Measurements from ENCODE around the gene KIF15.

Gene KIF15

DNA sequence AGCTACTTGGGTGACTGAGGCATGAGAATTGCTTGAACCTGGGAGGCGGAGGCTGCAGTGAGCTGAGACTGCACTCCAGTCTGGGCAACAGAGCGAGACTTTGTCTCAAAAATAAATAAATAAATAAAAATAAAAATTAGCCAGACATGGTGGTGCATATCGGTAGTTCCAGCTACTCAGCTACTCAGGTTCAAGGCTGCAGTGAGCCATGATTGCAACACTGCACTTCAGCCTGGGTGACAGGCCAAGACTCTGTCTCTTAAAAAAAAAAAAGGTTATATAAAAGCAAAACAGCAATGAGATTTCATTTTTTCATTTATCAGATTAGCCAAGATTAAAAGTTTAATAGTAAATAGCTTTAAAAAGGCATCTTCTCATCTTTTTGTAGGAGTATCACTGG, 115.7 kb downstream of the KIF15 start:
- TF ChIP-seq, protein P1, sequence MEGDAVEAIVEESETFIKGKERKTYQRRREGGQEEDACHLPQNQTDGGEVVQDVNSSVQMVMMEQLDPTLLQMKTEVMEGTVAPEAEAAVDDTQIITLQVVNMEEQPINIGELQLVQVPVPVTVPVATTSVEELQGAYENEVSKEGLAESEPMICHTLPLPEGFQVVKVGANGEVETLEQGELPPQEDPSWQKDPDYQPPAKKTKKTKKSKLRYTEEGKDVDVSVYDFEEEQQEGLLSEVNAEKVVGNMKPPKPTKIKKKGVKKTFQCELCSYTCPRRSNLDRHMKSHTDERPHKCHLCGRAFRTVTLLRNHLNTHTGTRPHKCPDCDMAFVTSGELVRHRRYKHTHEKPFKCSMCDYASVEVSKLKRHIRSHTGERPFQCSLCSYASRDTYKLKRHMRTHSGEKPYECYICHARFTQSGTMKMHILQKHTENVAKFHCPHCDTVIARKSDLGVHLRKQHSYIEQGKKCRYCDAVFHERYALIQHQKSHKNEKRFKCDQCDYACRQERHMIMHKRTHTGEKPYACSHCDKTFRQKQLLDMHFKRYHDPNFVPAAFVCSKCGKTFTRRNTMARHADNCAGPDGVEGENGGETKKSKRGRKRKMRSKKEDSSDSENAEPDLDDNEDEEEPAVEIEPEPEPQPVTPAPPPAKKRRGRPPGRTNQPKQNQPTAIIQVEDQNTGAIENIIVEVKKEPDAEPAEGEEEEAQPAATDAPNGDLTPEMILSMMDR (conservative IDR thresholded peaks at IDR 0.05; ENCODE audit: control insufficient read depth, insufficient read depth, low read depth, low read length), result no peak
- no peak overlapping the region for H3K4me3 ChIP-seq (ENCODE audit: control insufficient read depth, low read depth, low read length)
- no peak for DNase-seq (ENCODE audit: low read depth)

DNA sequence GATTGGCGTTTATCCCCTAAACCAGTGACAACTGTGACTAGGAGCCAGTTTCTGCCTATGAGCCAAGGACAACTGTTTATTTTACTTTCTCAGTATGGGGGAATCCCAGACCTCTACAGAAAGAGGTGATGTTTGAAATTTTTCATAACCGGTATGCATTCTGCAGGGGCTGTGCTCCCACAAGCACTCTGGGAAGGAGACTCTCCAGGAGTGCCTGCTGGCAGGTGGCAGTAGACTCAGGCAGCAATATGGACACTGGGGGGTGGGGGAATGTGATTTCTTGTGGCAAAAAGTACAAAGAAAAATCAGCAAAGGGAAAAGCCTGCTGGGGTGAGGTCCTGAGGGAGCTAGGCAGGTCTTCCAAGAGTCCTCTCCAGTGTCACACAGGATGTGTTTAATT, 118.7 kb downstream of the KIF15 start:
- no peak overlapping the region for H3K4me3 ChIP-seq (ENCODE audit: control insufficient read depth, low read depth, low read length)

DNA sequence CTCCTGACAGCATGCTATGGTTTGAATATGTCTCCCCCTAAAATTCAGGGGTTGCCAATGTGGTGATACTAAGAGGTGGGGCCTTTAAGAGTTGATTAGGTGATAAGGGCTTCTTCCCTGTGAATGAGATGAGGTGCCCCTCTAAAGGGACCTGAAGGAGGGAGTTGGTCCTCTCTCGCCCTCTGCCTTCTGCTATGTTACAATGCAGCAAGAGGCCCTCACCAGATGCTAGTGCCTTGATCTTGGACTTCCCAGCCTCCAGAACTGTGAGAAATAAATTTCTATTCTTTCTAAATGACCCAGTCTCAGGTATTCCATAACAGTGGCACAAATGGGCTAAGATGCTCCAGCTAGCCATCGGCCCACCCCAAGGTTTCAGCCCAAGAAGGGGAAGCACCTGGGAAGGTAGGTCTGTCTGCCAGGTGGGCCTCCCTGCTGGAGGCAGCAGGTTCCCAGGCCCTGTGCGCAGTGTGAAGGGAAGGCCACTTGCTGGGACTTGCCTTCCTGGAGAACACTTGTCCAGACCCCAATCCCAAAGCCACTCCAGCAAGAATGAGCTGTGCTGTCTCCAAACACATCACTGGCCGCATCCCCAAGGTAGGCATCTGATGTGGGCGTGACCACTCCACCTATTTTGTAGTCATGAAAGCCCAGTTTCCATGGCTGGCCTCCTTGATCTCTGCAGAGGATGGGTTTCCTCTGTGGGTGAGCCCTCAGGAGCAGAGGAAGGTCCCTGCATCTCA, 121.8 kb downstream of the KIF15 start:
- TF ChIP-seq, protein P1 (conservative IDR thresholded peaks at IDR 0.05; ENCODE audit: control insufficient read depth, insufficient read depth, low read depth, low read length), result no peak
- H3K4me3 ChIP-seq (ENCODE audit: control insufficient read depth, low read depth, low read length), result no peak overlapping the region
- DNase-seq (ENCODE audit: low read depth), result peak; percentile 34

More for the DNA sequence above, 118.7 kb downstream of the KIF15 start:
- DNase-seq (ENCODE audit: low read depth), result no peak
- TF ChIP-seq, protein P1 (conservative IDR thresholded peaks at IDR 0.05; ENCODE audit: control insufficient read depth, insufficient read depth, low read depth, low read length), result no peak

DNA sequence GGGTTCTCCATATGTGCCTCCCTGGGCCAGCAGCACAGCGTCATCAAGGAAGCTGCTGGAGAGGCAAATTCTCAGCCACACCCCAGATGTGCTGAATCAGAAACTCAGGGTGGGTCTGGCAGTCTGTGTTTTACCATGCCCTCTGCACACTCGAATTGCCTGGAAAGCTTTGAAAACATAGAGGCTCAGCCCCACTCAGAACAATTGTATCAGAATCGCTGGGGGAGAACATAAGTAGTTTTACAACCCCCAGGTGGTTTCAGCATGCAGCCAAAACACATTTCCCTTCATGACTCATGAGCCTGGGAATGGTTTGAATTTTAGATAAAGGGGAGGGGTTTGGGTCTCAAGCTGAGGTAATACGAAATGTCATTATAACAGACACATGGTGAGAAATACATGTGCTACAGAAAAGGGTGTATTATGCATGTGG, 122.4 kb downstream of the KIF15 start:
- no peak overlapping the region for H3K4me3 ChIP-seq (ENCODE audit: control insufficient read depth, low read depth, low read length)
- TF ChIP-seq, protein P1 (conservative IDR thresholded peaks at IDR 0.05; ENCODE audit: control insufficient read depth, insufficient read depth, low read depth, low read length), result no peak
- DNase-seq (ENCODE audit: low read depth), result peak; percentile 99

DNA sequence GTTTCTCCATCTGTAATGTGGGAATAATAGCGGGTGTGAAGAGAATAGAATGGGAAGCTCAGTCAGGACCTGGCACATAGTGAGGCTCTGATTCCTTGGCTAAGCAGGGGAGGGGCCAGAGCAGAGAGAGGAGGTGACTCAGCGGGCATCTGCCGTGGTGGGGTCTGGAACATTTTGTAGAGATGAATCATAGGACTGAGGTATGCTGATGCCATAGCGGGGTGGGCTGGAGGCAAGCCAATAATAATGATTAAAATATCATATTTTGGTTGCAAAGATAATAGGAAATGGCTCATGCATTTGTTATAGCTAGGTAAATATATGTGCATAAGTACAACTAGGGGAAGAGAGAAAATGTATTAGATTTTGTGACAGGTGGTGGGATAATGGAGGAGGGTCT, 124.0 kb downstream of the KIF15 start:
- peak; percentile 97 for DNase-seq (ENCODE audit: low read depth)
- no peak overlapping the region for H3K4me3 ChIP-seq (ENCODE audit: control insufficient read depth, low read depth, low read length)

DNA sequence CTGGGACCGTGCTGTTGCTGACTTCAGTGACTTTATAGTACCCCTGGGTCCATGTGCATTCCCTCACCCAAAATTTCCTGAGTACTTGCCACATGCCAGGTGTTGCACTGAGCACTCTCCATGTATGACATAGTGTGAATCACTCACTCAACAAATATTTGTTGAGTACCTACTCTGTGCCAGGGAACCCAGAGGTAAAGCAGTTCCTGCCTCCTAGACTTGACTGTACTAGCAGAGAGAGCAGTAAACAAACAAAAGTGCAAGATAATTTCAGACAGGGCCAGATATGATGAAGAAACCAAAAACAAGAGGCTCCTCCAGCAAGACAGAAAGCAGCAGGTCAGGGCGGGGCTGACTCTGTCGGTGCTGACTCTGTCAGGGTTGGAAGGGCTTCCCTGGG, 125.0 kb downstream of the KIF15 start:
- H3K4me3 ChIP-seq (ENCODE audit: control insufficient read depth, low read depth, low read length), result no peak overlapping the region
- TF ChIP-seq, protein P1 (conservative IDR thresholded peaks at IDR 0.05; ENCODE audit: control insufficient read depth, insufficient read depth, low read depth, low read length), result no peak
- peak; percentile 19 for DNase-seq (ENCODE audit: low read depth)

More for the DNA sequence above, 124.0 kb downstream of the KIF15 start:
- TF ChIP-seq, protein P1 (conservative IDR thresholded peaks at IDR 0.05; ENCODE audit: control insufficient read depth, insufficient read depth, low read depth, low read length), result no peak

All from fibroblast of mammary gland (primary cell).